ENCODE data around the gene ACTL8. TPM values are rescaled to one million over a fixed set of nuclear protein-coding genes. Genes with fewer than 3 reads are reported as not detected.

The ACTL8 gene
- total and polyA plus RNA-seq, 12 donors: not detected

- Histone ChIP-seq H3K27me3 (no peaks in the 10 kb centered on the region), H3K4me3 (no peak overlapping the region), H3K9me3 (replicated peaks in 1 of 3) (no peaks in the 10 kb centered on the region), H3K4me1 (replicated peaks in 1 of 2) (no peaks in the 10 kb centered on the region), H3K36me3 (replicated peaks in 1 of 2) (no peaks in the 10 kb centered on the region), H3K27ac (no peak overlapping the region)
- TF ChIP-seq CTCF (IDR thresholded peaks at IDR 0.05) (no peak), POLR2A (IDR thresholded peaks at IDR 0.05) (no peak)
- 52 to 68% (median 57%) methylated on average over 4 of the region's 4 CpGs for WGBS, 4 donors
- intact Hi-C loops (cut with DNase I): no loop called here
- DNase-seq: no peak
These were observed 102.0 kb downstream of the ACTL8 start for GRCh38 chr1:17857109-17857499.

GRCh38 chr1:17857996-17858395 is 102.9 kb downstream of the ACTL8 start:
- 58 to 66% (median 64%) methylated on average over 4 to 5 of the region's 5 CpGs for WGBS, 4 donors
- Histone ChIP-seq H3K36me3 (replicated peaks in 1 of 2) (no peaks in the 10 kb centered on the region), H3K4me1 (replicated peaks in 1 of 2) (no peaks in the 10 kb centered on the region), H3K27ac (no peak overlapping the region), H3K4me3 (no peak overlapping the region), H3K27me3 (no peaks in the 10 kb centered on the region), H3K9me3 (replicated peaks in 1 of 3) (no peaks in the 10 kb centered on the region)
- TF ChIP-seq POLR2A (IDR thresholded peaks at IDR 0.05) (no peak), CTCF (IDR thresholded peaks at IDR 0.05) (no peak)
- intact Hi-C loops (cut with DNase I): no loop called here
- no peak for DNase-seq

- H3K4me1 ChIP-seq (replicated peaks in 1 of 2): peaks cover 0 to under 1% of the 10 kb centered on the region in 2 donors
- intact Hi-C loops (cut with DNase I): no loop called here
- TF ChIP-seq POLR2A (IDR thresholded peaks at IDR 0.05): no peak
- no peak for TF ChIP-seq CTCF (IDR thresholded peaks at IDR 0.05)
- 73 to 86% (median 80%) methylated on average over 1 of the region's 1 CpG for WGBS, 4 donors
- H3K36me3 ChIP-seq (replicated peaks in 1 of 2): no peaks in the 10 kb centered on the region
- H3K27me3 ChIP-seq: no peaks in the 10 kb centered on the region
- no peak overlapping the region for H3K27ac ChIP-seq
- DNase-seq: no peak
- no peak overlapping the region for H3K4me3 ChIP-seq
- no peaks in the 10 kb centered on the region for H3K9me3 ChIP-seq (replicated peaks in 1 of 3)
These were observed 105.7 kb downstream of the ACTL8 start for GRCh38 chr1:17860812-17861211.

GRCh38 chr1:17861685-17862084 is 106.6 kb downstream of the ACTL8 start:
- Histone ChIP-seq H3K36me3 (replicated peaks in 1 of 2) (no peaks in the 10 kb centered on the region), H3K27me3 (no peaks in the 10 kb centered on the region), H3K4me3 (no peak overlapping the region), H3K9me3 (replicated peaks in 1 of 3) (no peaks in the 10 kb centered on the region), H3K4me1 (replicated peaks in 1 of 2) (peaks cover 0 to 9% of the 10 kb centered on the region in 2 donors), H3K27ac (no peak overlapping the region)
- TF ChIP-seq POLR2A (IDR thresholded peaks at IDR 0.05) (no peak), CTCF (IDR thresholded peaks at IDR 0.05) (no peak)
- intact Hi-C loops (cut with DNase I): no loop called here
- 30 to 56% (median 46%) methylated on average over 2 to 3 of the region's 3 CpGs for WGBS, 4 donors
- no peak for DNase-seq
